ENCODE results near the gene TEX30. TPM values are rescaled to one million over a fixed set of nuclear protein-coding genes. Genes with fewer than 3 reads are reported as not detected.

TEX30 gene
- total and polyA plus RNA-seq, 2 donors (not counting 1 experiment from before 2014, with no cell fraction given) = 4.3 to 5.9 TPM

DNA sequence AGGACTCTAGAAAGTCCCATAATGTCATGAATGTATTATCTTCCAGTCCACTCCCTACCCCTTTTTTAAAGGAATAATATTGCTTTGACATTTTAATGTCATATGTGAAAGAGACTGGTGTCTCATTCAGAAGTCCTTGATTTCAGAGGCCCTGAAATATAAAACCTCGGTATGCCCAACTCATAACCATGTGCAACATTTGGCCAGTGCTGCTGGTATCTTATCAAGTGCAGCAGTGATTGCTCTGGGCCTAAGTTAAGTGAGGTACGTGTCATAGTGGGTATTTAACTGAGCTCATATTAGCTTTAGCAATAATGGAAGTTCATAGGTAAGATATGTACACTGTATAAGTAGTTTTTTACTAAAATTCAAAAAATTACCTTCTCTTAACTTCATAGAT lies 14.7 kb downstream of the TEX30 start:
- Mint-ChIP-seq H3K9me3 (ENCODE audit: insufficient read depth) (no peaks in the 10 kb centered on the region), H3K27ac (no peak overlapping the region), H3K4me3 (no peak overlapping the region), H3K4me1 (no peaks in the 10 kb centered on the region), H3K27me3 (no peaks in the 10 kb centered on the region)
- CTCF ChIA-PET = interaction anchor here (0.8 kb wide), 1 partner anchor 40 kb away, joined by 3 read pairs; the partner anchor contains the start of gene BIVM
- no CpG with 5 or more reads among the region's 2 CpGs for WGBS (ENCODE audit: insufficient coverage)
- ATAC-seq (ENCODE audit: low read depth) (no peak), DNase-seq (no peak)
- no peak for TF ChIP-seq EZH2 (IDR thresholded peaks at IDR 0.05; ENCODE audit: borderline replicate concordance, insufficient read depth, low read depth, low read length, poor library complexity, severe bottlenecking)
- TF ChIP-seq, protein P1, sequence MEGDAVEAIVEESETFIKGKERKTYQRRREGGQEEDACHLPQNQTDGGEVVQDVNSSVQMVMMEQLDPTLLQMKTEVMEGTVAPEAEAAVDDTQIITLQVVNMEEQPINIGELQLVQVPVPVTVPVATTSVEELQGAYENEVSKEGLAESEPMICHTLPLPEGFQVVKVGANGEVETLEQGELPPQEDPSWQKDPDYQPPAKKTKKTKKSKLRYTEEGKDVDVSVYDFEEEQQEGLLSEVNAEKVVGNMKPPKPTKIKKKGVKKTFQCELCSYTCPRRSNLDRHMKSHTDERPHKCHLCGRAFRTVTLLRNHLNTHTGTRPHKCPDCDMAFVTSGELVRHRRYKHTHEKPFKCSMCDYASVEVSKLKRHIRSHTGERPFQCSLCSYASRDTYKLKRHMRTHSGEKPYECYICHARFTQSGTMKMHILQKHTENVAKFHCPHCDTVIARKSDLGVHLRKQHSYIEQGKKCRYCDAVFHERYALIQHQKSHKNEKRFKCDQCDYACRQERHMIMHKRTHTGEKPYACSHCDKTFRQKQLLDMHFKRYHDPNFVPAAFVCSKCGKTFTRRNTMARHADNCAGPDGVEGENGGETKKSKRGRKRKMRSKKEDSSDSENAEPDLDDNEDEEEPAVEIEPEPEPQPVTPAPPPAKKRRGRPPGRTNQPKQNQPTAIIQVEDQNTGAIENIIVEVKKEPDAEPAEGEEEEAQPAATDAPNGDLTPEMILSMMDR (IDR thresholded peaks at IDR 0.05) = no peak
- no peak overlapping the region for H3K4me2 ChIP-seq (replicated peaks; ENCODE audit: low read depth, low read length, poor library complexity, severe bottlenecking)
- no peak overlapping the region for H3K27ac ChIP-seq (ENCODE audit: low read length in 2 of 2)
- no peaks in the 10 kb centered on the region for H3K9me3 ChIP-seq (ENCODE audit: control extremely low read depth in 1 of 3, control insufficient read depth in 2 of 3, insufficient read depth in 1 of 3, low read length in 2 of 3)
- no peak overlapping the region for H3K4me3 ChIP-seq (ENCODE audit: control extremely low read depth in 1 of 5, extremely low read depth in 1 of 5, insufficient read depth in 1 of 5, low read depth in 2 of 5, low read length in 4 of 5)
- no peak overlapping the region for H3K9ac ChIP-seq (ENCODE audit: low read length)
- H3K36me3 ChIP-seq (replicated peaks in 1 of 2; ENCODE audit: control extremely low read depth in 1 of 2, control insufficient read depth in 1 of 2, extremely low read depth in 1 of 2, insufficient read depth in 2 of 2, low read length in 1 of 2) = no peaks in the 10 kb centered on the region
- H3K27me3 ChIP-seq (replicated peaks in 1 of 4; ENCODE audit: control extremely low read depth in 1 of 4, control insufficient read depth in 3 of 4, insufficient read depth in 4 of 4, low read length in 3 of 4) = no peaks in the 10 kb centered on the region
- no peaks in the 10 kb centered on the region for H4K20me1 ChIP-seq (ENCODE audit: control insufficient read depth, insufficient read depth, low read length, poor library complexity, severe bottlenecking)
- H3K79me2 ChIP-seq (ENCODE audit: control insufficient read depth, insufficient read depth, low read length) = no peaks in the 10 kb centered on the region
- H3K4me1 ChIP-seq (ENCODE audit: control insufficient read depth in 2 of 2, insufficient read depth in 2 of 2, low read length in 2 of 2) = no peaks in the 10 kb centered on the region
- intact Hi-C loops (cut with micrococcal nuclease) = no loop called here
- H2AFZ ChIP-seq (ENCODE audit: insufficient read depth, low read depth, low read length, poor library complexity, severe bottlenecking) = no peak overlapping the region
- POLR2A ChIA-PET = no interaction called here

DNA sequence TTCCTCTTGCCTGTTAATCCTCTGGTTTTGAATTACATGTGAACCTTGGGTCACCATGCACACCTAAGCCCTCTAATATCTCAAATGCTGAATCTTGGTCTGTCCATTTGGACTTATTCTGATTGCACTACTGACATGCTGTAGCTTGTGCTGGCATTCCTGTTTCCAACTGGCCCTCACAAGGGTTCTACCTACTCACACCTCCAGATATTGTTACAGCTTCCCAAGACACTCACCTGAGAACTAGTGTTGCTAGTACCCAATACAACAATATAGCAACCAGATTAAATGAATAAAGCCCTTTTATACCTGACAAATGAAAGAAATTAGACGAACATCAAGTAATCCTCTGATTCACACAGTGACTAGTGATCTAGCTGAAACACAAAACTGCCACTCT lies 16.6 kb downstream of the TEX30 start:
- Histone ChIP-seq H3K79me2 (ENCODE audit: control insufficient read depth, insufficient read depth, low read length) (no peaks in the 10 kb centered on the region), H2AFZ (ENCODE audit: insufficient read depth, low read depth, low read length, poor library complexity, severe bottlenecking) (no peak overlapping the region), H3K36me3 (replicated peaks in 1 of 2; ENCODE audit: control extremely low read depth in 1 of 2, control insufficient read depth in 1 of 2, extremely low read depth in 1 of 2, insufficient read depth in 2 of 2, low read length in 1 of 2) (no peaks in the 10 kb centered on the region), H3K9me3 (ENCODE audit: control extremely low read depth in 1 of 3, control insufficient read depth in 2 of 3, insufficient read depth in 1 of 3, low read length in 2 of 3) (no peaks in the 10 kb centered on the region), H3K4me3 (ENCODE audit: control extremely low read depth in 1 of 5, extremely low read depth in 1 of 5, insufficient read depth in 1 of 5, low read depth in 2 of 5, low read length in 4 of 5) (no peak overlapping the region), H3K27me3 (replicated peaks in 1 of 4; ENCODE audit: control extremely low read depth in 1 of 4, control insufficient read depth in 3 of 4, insufficient read depth in 4 of 4, low read length in 3 of 4) (no peaks in the 10 kb centered on the region), H3K27ac (ENCODE audit: low read length in 2 of 2) (no peak overlapping the region), H3K4me2 (replicated peaks; ENCODE audit: low read depth, low read length, poor library complexity, severe bottlenecking) (no peak overlapping the region), H3K9ac (ENCODE audit: low read length) (no peak overlapping the region), H3K4me1 (ENCODE audit: control insufficient read depth in 2 of 2, insufficient read depth in 2 of 2, low read length in 2 of 2) (no peaks in the 10 kb centered on the region), H4K20me1 (ENCODE audit: control insufficient read depth, insufficient read depth, low read length, poor library complexity, severe bottlenecking) (no peaks in the 10 kb centered on the region)
- ChIA-PET POLR2A (no interaction called here), CTCF (interaction anchor here (0.7 kb wide), 1 partner anchor 175 kb away, joined by 3 read pairs; no protein-coding TSS in a partner anchor)
- peaks cover 2% of the 10 kb centered on the region for H3K9me3 Mint-ChIP-seq (ENCODE audit: insufficient read depth)
- DNase-seq (no peak), ATAC-seq (ENCODE audit: low read depth) (no peak)
- no peak overlapping the region for H3K27ac Mint-ChIP-seq
- no CpG with 5 or more reads among the region's 1 CpG for WGBS (ENCODE audit: insufficient coverage)
- no peaks in the 10 kb centered on the region for H3K4me1 Mint-ChIP-seq
- H3K27me3 Mint-ChIP-seq = no peaks in the 10 kb centered on the region
- TF ChIP-seq, protein P1 (IDR thresholded peaks at IDR 0.05) = no peak
- TF ChIP-seq EZH2 (IDR thresholded peaks at IDR 0.05; ENCODE audit: borderline replicate concordance, insufficient read depth, low read depth, low read length, poor library complexity, severe bottlenecking) = no peak
- no peak overlapping the region for H3K4me3 Mint-ChIP-seq
- intact Hi-C loops (cut with micrococcal nuclease) = no loop called here

Measured in B cell (primary cell).